ENCODE results near the gene SLC6A13. TPM values are rescaled to one million over a fixed set of nuclear protein-coding genes. Genes with fewer than 3 reads are reported as not detected.

Gene SLC6A13
- total RNA-seq, 1 experiment from 2014 or later = not detected

DNA sequence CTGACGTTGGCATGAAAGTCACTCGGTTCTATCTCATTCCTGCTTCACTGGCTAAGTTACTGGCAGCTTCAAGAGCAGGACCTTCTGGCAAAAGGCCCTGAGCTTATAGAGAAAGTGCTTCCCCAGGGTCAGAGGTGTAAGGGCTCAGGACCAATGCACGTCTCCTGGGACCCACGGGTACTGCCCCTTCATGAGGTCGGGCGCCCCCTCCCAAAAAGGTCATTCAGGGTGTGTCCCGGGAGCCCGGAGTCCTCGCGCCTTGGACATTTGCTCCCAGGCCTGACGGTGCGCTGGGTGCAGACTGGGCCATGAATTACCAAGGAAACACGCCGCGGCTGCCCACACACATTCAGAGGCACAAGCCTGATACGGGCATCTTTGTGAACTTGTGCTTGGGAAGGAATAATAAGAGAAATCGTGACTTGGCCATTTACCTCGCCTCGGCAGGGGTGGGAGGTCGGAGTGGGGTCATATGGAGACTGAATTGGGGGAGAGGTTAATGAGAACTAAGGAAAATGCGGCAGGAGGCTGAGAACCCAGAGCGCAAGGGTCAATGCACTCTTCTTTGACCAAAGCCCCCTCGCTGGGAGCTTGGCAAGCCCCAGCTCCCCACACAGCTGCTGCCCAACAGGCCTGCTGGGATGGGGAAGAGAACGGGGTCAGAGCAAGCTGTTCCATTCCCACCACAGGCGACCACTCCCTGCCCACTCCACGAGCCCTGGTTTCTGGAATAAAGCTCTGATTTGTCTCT is 33.0 kb downstream of the SLC6A13 start:
- peak; percentile 28 for DNase-seq
- Mint-ChIP-seq H3K27ac (no peak overlapping the region), H3K27me3 (ENCODE audit: low read depth) (peaks cover 2% of the 10 kb centered on the region), H3K36me3 (ENCODE audit: insufficient read depth in 1 of 3, low read depth in 3 of 3) (no peaks in the 10 kb centered on the region), H3K9me3 (peaks cover under 1% of the 10 kb centered on the region in 2 experiments; a peak in 3 of 5 replicates), H3K4me1 (peaks cover 10 to 33% of the 10 kb centered on the region in 2 experiments), H3K4me3 (no peak overlapping the region; a peak in 1 of 5 replicates)
- Histone ChIP-seq H2AK5ac (ENCODE audit: insufficient read length, low read length) (no peak overlapping the region), H3K4me1 (ENCODE audit: insufficient read depth, low read length) (no peaks in the 10 kb centered on the region), H2BK5ac (ENCODE audit: insufficient read length, low read length) (no peak overlapping the region), H3K79me1 (ENCODE audit: insufficient read depth, low read depth, low read length, poor library complexity, severe bottlenecking) (no peaks in the 10 kb centered on the region), H2BK12ac (ENCODE audit: insufficient read length, low read depth, low read length) (no peak overlapping the region), H3K9me3 (ENCODE audit: control insufficient read depth, low read depth, low read length) (no peaks in the 10 kb centered on the region), H3T11ph (ENCODE audit: low read length) (no peak overlapping the region), H2AFZ (ENCODE audit: low read length) (no peak overlapping the region), H3K23me2 (ENCODE audit: insufficient read length, low read depth, low read length, poor library complexity, severe bottlenecking) (peaks cover 2% of the 10 kb centered on the region), H3K18ac (ENCODE audit: insufficient read length, low read depth, low read length) (no peak overlapping the region), H3K79me2 (ENCODE audit: insufficient read depth, low read length) (no peaks in the 10 kb centered on the region), H3K23ac (ENCODE audit: insufficient read length, low read depth, low read length) (no peak overlapping the region), H3K56ac (ENCODE audit: insufficient read length, low read depth, low read length) (no peak overlapping the region), H4K8ac (replicated peaks; ENCODE audit: insufficient read length, low read depth, low read length) (no peak overlapping the region), H3K4ac (ENCODE audit: low read depth, low read length) (no peak overlapping the region), H2BK15ac (ENCODE audit: low read depth, low read length) (no peak overlapping the region), H3K27ac (ENCODE audit: insufficient read length, low read depth, low read length) (no peak overlapping the region), H3K9ac (ENCODE audit: extremely low read depth, insufficient read length, low read length) (no peak overlapping the region), H4K5ac (ENCODE audit: insufficient read length, low read depth, low read length) (no peak overlapping the region), H3K4me2 (ENCODE audit: insufficient read depth, insufficient read length, low read length) (no peak overlapping the region), H2BK20ac (ENCODE audit: low read depth, low read length, poor library complexity, severe bottlenecking) (no peak overlapping the region), H3K27me3 (ENCODE audit: insufficient read depth, low read length) (no peaks in the 10 kb centered on the region), H2BK120ac (ENCODE audit: low read depth, low read length, poor library complexity, severe bottlenecking) (no peak overlapping the region), H4K91ac (ENCODE audit: insufficient read length, low read depth, low read length) (no peak overlapping the region), H4K20me1 (ENCODE audit: control insufficient read depth, insufficient read depth, insufficient read length) (no peaks in the 10 kb centered on the region), H3K14ac (ENCODE audit: insufficient read depth, low read length) (no peak overlapping the region; the same call in 1 of the 2 replicates)
- WGBS (ENCODE audit: extremely low coverage, insufficient read length, low lambda C conversion rate) = no CpG with 5 or more reads among the region's 26 CpGs
- TF ChIP-seq, protein P1, sequence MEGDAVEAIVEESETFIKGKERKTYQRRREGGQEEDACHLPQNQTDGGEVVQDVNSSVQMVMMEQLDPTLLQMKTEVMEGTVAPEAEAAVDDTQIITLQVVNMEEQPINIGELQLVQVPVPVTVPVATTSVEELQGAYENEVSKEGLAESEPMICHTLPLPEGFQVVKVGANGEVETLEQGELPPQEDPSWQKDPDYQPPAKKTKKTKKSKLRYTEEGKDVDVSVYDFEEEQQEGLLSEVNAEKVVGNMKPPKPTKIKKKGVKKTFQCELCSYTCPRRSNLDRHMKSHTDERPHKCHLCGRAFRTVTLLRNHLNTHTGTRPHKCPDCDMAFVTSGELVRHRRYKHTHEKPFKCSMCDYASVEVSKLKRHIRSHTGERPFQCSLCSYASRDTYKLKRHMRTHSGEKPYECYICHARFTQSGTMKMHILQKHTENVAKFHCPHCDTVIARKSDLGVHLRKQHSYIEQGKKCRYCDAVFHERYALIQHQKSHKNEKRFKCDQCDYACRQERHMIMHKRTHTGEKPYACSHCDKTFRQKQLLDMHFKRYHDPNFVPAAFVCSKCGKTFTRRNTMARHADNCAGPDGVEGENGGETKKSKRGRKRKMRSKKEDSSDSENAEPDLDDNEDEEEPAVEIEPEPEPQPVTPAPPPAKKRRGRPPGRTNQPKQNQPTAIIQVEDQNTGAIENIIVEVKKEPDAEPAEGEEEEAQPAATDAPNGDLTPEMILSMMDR (conservative IDR thresholded peaks at IDR 0.05) = no peak

Measured in H9 (cell line).